D721Med (cell line): ENCODE results near the gene NAV2.

ENCODE experiments used
- DNase-seq: peaks from one replicate; pipeline ENCODE4 v3.0.0; 2011; ENCODE audit warnings: low spot score; ENCODE audit not compliant: insufficient read length
- FAIRE-seq: peaks from 2 replicates; lab custom pipeline; 2011; peaks lifted over from hg19 to GRCh38; lab: Jason Lieb, UNC
- TF ChIP-seq, protein P1 (sequence below): IDR thresholded peaks from 2 replicates; pipeline ENCODE4 v1.5.1; 2012; ENCODE audit warnings: mild to moderate bottlenecking, control low read depth; ENCODE audit not compliant: insufficient read depth; ENCODE audit errors: missing control alignments

The NAV2 gene

DNA sequence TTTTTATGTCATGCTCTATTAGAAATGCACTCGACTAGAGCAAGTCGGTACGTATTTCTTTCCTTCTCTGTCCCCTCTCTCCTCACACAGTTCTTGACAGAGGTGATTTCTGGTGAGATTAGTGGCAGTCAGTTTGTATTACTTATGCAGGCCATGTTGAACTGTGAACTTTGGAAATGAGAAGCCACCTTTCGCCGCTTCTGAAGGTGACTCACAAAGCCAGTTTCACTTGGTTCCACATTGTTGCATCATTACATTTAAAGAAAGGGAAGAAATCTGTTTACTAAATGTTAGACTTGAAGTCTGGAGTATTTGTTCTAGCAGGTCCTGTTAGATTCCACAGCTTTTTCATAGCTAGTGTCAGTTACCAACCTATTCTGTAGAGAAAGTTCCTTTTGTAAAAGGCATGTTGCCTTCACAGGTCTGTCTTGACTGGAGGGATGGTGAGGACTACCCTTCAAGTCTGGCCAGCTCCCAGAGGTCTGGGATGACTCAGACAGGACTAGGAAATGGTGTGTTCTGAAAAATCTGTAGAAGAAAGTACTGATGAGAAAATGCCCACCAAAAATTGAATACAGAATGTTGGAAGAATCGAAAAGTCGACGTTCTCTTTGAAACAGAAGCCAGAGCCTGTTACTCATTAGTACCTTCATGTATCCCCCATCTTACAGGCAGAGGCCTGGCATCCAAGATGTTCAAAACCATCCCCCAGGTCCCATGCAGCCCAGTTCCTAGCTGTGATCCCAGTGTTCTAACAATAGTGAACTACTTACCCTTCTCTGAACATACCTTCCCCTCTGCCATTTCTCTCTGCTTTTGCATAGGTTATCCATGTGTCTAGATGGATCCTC, 266.3 kb downstream of the NAV2 start:
- FAIRE-seq (no peak), DNase-seq (no peak)
- TF ChIP-seq, protein P1, sequence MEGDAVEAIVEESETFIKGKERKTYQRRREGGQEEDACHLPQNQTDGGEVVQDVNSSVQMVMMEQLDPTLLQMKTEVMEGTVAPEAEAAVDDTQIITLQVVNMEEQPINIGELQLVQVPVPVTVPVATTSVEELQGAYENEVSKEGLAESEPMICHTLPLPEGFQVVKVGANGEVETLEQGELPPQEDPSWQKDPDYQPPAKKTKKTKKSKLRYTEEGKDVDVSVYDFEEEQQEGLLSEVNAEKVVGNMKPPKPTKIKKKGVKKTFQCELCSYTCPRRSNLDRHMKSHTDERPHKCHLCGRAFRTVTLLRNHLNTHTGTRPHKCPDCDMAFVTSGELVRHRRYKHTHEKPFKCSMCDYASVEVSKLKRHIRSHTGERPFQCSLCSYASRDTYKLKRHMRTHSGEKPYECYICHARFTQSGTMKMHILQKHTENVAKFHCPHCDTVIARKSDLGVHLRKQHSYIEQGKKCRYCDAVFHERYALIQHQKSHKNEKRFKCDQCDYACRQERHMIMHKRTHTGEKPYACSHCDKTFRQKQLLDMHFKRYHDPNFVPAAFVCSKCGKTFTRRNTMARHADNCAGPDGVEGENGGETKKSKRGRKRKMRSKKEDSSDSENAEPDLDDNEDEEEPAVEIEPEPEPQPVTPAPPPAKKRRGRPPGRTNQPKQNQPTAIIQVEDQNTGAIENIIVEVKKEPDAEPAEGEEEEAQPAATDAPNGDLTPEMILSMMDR = no peak

DNA sequence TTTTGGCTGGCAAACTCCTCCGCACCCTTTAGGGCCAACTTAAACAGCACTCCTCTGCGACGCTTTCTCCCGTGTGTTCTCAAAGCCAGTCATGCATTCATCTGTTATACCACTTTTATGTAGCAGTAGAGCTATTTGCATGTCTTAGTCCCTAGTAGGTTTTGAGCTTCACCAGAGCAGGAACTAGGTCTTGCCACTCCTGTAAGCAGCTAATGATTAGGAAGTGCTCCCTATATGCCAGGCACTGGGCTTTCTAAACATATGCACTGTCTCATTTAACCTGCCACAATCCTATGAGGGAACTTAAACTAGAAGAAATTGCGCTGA, 266.8 kb downstream of the NAV2 start:
- DNase-seq (no peak), FAIRE-seq (no peak)
- TF ChIP-seq, protein P1 = no peak

GRCh38 chr11:19980388-19980787, 267.8 kb downstream of the NAV2 start:
- FAIRE-seq = no peak
- no peak for DNase-seq
- TF ChIP-seq, protein P1 = no peak

DNA sequence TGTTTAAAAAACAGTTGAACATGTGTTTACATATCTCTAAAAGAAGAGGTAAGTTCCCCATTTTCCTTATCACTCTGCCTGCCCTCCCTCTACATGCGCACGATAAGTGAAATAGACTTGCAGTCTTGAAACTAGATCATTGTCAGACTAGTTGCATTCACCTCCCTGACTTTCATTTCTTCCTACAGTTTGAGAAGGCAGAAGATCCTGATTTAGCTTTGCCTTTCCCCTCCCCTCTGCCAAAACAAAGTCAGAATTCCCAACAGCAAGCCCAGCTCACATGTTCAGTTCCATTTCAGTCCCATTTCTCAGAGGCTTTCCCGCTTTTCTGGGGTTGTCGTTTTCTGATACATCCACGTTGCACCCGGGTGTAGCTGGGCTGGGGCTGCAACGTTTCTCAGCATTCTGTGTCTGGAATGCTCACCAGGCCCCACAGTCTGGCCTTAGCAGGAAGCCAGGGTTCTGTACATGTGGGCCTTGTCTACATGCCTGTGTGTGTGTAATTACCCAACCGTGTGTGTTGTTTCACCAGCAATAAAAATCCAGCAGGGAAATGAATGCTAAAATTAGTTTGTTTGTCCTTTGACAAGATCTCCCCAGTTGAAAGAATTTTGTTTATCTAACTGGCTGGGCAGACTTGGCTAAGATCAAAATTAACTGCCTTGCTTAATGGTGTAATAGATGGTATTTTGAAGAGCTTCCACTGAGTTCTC, 268.5 kb downstream of the NAV2 start:
- FAIRE-seq = no peak
- DNase-seq = no peak
- TF ChIP-seq, protein P1 = no peak

DNA sequence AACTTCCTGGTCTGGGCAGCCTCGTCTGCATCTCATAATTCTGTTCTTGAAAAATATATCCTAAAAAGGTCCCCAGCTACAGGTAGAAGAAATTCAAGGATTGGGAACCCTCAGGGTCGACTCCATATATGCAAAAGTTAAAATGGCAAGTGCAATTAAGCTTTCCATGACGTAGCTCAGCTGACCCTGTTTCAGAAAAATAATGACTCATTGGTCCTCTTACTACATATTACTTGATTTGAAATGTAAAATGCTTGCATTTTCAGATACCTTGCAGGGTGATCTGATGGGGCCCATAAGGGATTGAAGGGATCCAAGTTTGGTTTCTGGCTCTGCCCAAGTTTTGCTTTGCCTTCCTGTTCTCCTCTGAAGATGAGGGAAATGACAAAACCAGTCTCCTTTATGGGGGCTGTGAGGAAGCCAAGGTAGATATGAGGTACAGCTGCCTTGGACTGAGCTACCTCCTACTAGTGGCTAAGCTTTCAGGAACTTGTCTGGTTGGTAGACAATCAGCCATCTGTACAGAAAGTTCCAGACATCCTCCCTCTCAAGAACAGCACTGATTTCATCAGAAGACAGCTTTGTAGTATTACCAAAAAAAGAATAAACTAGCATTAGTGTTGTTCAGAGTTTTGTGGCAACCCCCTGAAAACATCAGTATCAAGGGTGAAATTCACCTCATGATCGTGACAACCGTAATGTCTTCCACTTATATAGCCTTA, 270.3 kb downstream of the NAV2 start:
- no peak for DNase-seq
- no peak for FAIRE-seq
- TF ChIP-seq, protein P1 = no peak

DNA sequence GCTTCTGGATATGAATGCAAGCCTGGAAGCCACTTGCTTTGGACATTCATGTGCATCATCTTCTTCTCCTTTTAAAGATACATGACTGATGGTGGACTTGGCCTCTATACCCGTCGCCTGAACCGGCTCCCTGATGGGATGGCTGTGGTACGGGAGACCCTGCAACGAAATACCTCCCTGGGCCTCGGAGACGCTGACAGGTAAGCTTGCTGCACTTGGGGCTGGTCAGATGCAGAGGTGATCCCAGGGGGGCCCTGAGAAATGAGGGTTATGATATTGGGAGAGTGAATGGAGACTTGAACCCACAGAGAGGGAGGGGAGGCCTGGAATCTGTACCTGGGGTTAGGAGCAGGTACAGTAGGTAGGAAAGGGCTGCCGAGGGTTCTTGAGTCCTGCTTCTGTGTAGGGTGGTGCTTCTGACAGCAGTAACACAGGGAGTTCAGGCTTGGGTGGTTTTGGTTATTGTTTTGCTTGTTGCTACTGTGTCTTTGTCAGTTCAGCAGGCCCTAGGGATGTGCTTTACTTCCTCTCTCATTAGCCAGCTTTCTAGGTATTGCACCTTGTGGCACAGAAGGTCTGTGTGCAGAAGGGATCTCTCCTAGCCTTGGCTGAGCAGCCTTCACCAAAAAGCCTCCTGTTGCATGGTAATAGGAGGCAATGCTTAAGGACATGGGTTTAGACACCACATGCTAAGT, 271.6 kb downstream of the NAV2 start:
- FAIRE-seq (no peak), DNase-seq (no peak)
- TF ChIP-seq, protein P1 = no peak
